IPS-15b (cell line): ENCODE measurements around the gene ODR4.
"Not testable (repeated sequence)": the region's sequence is repeated elsewhere in the genome, so short reads cannot be mapped to it uniquely, and the experiment has no call there.

Experiments used
- H3K27me3 ChIP-seq: one replicate; pipeline ENCODE4 v1.6.1; 2013; ENCODE audit warnings: low read length; ENCODE audit not compliant: control insufficient read depth, insufficient read depth
- H3K36me3 ChIP-seq: one replicate; pipeline ENCODE4 v1.6.1; 2013; ENCODE audit warnings: low read length; ENCODE audit not compliant: control insufficient read depth, insufficient read depth
- H3K4me1 ChIP-seq: one replicate; pipeline ENCODE4 v1.6.1; 2013; ENCODE audit warnings: mild to moderate bottlenecking, low read length; ENCODE audit not compliant: control insufficient read depth, insufficient read depth
- H3K4me3 ChIP-seq: one replicate; pipeline ENCODE4 v1.5.1; 2013; ENCODE audit warnings: low read depth, low read length
- H3K9ac ChIP-seq: one replicate; pipeline ENCODE4 v1.6.1; 2013; ENCODE audit warnings: low read depth, mild to moderate bottlenecking, low read length
- H3K9me3 ChIP-seq: one replicate; pipeline ENCODE4 v1.6.1; 2013; ENCODE audit warnings: mild to moderate bottlenecking, low read length; ENCODE audit not compliant: control insufficient read depth, insufficient read depth

Gene ODR4

GRCh38 chr1:186391841-186392240 is 16.2 kb downstream of the ODR4 start:
- no peak overlapping the region for H3K9ac ChIP-seq
- H3K4me3 ChIP-seq = no peak overlapping the region
- H3K9me3 ChIP-seq = no peaks in the 10 kb centered on the region
- no peaks in the 10 kb centered on the region for H3K27me3 ChIP-seq
- no peaks in the 10 kb centered on the region for H3K4me1 ChIP-seq
- H3K36me3 ChIP-seq = no peaks in the 10 kb centered on the region

GRCh38 chr1:186392711-186393110 is 17.1 kb downstream of the ODR4 start:
- not testable (repeated sequence) for H3K9ac ChIP-seq, H3K4me1 ChIP-seq, H3K36me3 ChIP-seq, H3K4me3 ChIP-seq, H3K9me3 ChIP-seq, H3K27me3 ChIP-seq

- H3K4me3 ChIP-seq, H3K27me3 ChIP-seq, H3K9ac ChIP-seq, H3K4me1 ChIP-seq, H3K9me3 ChIP-seq, H3K36me3 ChIP-seq: not testable (repeated sequence)
These were observed 25.8 kb downstream of the ODR4 start for GRCh38 chr1:186401446-186401845.

DNA sequence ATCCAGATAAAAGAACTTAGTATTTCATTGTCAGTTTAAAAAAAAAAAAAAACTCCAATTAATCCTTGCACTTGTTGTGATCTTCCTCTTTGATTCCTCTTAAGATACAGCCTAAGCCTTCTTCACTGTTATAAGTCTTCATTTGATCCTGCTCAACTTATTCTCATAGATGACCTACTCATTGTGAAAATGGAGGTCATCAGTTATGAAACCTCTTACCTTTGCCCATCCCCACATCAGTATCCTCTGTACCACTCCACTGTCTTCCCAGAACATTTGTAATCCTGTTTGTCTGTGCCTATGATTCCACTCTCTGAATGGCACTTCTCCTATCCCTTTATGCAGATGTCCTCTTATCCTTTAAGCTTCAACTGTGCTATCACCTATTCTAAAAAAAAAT is 28.0 kb downstream of the ODR4 start:
- Histone ChIP-seq H3K4me1 (no peaks in the 10 kb centered on the region), H3K36me3 (peaks cover 2% of the 10 kb centered on the region), H3K27me3 (no peaks in the 10 kb centered on the region), H3K9me3 (no peaks in the 10 kb centered on the region), H3K4me3 (no peak overlapping the region), H3K9ac (no peak overlapping the region)

- Histone ChIP-seq H3K9ac (no peak overlapping the region), H3K27me3 (no peaks in the 10 kb centered on the region), H3K9me3 (no peaks in the 10 kb centered on the region), H3K4me1 (no peaks in the 10 kb centered on the region), H3K4me3 (no peak overlapping the region), H3K36me3 (no peaks in the 10 kb centered on the region)
These were observed 28.9 kb downstream of the ODR4 start for GRCh38 chr1:186404454-186405051.

GRCh38 chr1:186409091-186409490 is 33.5 kb downstream of the ODR4 start:
- Histone ChIP-seq H3K9me3 (no peaks in the 10 kb centered on the region), H3K4me1 (no peaks in the 10 kb centered on the region), H3K36me3 (no peaks in the 10 kb centered on the region), H3K4me3 (no peak overlapping the region), H3K9ac (no peak overlapping the region), H3K27me3 (no peaks in the 10 kb centered on the region)

DNA sequence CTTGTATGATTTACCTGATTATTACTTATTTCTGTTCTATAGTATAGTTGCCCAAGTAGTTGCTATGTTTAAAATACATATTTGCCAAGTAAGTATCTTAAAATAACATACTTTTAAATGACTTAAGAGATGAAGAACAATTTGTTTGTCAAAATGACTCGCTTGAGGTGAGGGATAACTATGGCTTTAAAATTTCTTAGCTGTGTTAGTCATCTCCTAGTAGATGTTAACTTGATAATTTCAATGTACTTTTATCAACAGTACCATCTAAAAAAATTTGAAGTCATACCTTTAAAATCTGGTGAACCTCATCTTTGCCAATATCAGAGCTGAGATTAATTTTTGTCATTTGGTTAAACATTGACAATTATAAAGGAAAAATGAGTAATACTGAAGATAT is 37.7 kb downstream of the ODR4 start:
- H3K36me3 ChIP-seq = no peaks in the 10 kb centered on the region
- H3K9ac ChIP-seq = no peak overlapping the region
- H3K27me3 ChIP-seq = no peaks in the 10 kb centered on the region
- H3K9me3 ChIP-seq = no peaks in the 10 kb centered on the region
- H3K4me1 ChIP-seq = no peaks in the 10 kb centered on the region
- no peak overlapping the region for H3K4me3 ChIP-seq

DNA sequence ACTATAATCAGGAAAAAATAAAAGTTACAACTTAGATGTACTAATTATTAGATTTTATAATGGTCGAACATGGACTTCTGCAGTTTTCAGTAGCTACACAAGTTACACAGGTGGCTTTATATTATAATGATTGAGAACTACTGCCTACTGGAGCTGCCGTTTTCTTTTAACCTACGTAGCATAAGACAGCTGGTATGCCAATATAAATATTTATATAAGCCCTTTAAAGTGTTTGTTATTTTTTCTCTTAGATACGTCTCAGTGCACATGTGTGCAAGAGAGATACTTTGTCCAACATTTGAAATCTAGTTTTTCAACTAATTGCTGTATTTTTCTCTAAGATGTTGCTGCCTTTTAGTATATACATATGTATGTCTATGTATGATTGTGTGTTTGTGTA is 42.9 kb downstream of the ODR4 start:
- Histone ChIP-seq H3K4me3 (no peak overlapping the region), H3K36me3 (no peaks in the 10 kb centered on the region), H3K27me3 (no peaks in the 10 kb centered on the region), H3K9me3 (no peaks in the 10 kb centered on the region), H3K9ac (no peak overlapping the region), H3K4me1 (no peaks in the 10 kb centered on the region)

- H3K9me3 ChIP-seq = no peaks in the 10 kb centered on the region
- H3K9ac ChIP-seq = no peak overlapping the region
- H3K4me3 ChIP-seq = no peak overlapping the region
- no peaks in the 10 kb centered on the region for H3K27me3 ChIP-seq
- H3K4me1 ChIP-seq = no peaks in the 10 kb centered on the region
- H3K36me3 ChIP-seq = no peaks in the 10 kb centered on the region
These were observed 44.7 kb downstream of the ODR4 start for GRCh38 chr1:186420311-186420710.

- Histone ChIP-seq H3K4me1 (no peaks in the 10 kb centered on the region), H3K9ac (no peak overlapping the region), H3K9me3 (no peaks in the 10 kb centered on the region), H3K27me3 (no peaks in the 10 kb centered on the region), H3K4me3 (no peak overlapping the region), H3K36me3 (no peaks in the 10 kb centered on the region)
These were observed 45.3 kb downstream of the ODR4 start for GRCh38 chr1:186420923-186421322.

DNA sequence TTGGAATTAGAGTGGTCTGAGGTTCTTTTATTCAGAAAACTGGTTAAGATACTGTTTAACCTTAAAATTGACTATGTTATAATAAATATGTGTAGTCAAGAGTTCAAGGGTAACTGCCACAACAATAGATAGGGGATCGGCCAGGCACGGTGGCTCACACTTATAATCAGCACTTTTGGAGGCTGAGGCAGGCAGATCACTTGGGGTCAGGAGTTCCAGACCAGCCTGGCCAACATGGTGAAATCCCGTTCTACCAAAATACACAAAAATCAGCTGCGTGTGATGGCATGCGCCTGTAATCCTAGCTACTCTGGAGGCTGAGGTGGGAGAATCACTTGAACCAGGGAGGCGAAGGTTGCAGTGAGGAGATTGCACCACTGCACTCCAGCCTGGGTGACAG is 45.8 kb downstream of the ODR4 start:
- Histone ChIP-seq H3K27me3 (no peaks in the 10 kb centered on the region), H3K4me3 (no peak overlapping the region), H3K9me3 (no peaks in the 10 kb centered on the region), H3K9ac (no peak overlapping the region), H3K36me3 (no peaks in the 10 kb centered on the region), H3K4me1 (no peaks in the 10 kb centered on the region)

GRCh38 chr1:186424539-186424938 is 48.9 kb downstream of the ODR4 start:
- no peaks in the 10 kb centered on the region for H3K36me3 ChIP-seq
- no peaks in the 10 kb centered on the region for H3K9me3 ChIP-seq
- no peaks in the 10 kb centered on the region for H3K4me1 ChIP-seq
- H3K4me3 ChIP-seq = no peak overlapping the region
- no peak overlapping the region for H3K9ac ChIP-seq
- no peaks in the 10 kb centered on the region for H3K27me3 ChIP-seq

DNA sequence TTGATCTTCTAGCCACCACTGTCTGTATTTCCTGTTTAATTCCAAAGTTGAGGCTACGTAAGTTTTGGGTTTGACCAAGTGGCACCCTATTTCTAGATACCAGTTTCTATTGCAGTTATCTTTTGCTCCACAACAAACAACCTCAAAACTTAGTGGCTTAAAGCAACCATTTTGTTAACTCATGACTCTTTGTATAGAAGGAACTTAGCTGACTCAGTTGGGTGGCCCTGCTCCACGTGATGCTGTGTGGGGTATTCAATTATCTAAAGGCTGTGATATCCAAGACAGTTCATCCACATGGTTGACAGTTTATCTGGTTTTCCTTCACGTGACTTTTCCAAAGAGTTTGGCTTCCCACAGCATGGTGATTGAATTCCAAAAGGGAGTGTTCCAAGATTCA is 50.5 kb downstream of the ODR4 start:
- H3K4me3 ChIP-seq = no peak overlapping the region
- no peaks in the 10 kb centered on the region for H3K27me3 ChIP-seq
- no peaks in the 10 kb centered on the region for H3K9me3 ChIP-seq
- H3K36me3 ChIP-seq = no peaks in the 10 kb centered on the region
- H3K4me1 ChIP-seq = no peaks in the 10 kb centered on the region
- no peak overlapping the region for H3K9ac ChIP-seq
